Measurements from ENCODE around the gene OPCML.

The OPCML gene

DNA sequence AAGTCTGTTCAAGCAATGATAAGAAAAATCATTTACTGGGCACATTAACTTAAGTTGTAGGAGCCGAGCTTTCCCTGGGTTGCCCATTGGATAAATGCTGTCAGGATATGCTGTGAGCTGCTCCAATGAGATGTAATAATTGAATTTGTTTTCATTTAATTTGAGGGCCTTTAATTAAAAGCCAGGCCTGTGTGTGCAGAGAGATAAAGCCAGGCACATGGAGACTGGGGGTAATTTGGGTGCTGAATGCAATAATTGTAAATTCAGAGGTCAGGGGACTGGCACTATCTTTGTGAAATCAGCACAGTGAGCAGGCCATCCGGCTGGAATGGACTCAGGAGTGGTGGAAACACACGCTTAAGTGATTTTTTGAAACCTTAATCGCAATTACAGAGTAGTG lies 125.8 kb downstream of the OPCML start:
- DNase-seq = no peak

DNA sequence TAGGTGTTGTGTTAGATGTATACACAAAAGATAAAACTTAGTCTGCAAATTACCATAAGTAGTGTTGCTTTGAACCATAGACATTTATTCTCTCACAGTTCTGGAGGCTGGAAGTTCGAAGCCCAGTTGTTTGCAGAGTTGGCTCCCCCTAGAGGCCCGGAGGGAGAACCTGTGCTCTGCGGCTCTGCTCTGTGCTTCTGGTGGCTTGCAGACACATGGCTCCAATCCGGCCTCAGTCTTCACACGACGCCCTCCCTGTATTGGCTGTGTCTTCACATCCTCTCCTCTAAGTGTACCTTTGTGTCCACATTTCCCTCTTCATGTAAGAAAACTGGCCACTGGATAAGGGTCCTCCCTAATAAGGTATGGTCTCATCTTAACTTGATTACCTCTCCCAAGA lies 128.4 kb downstream of the OPCML start:
- DNase-seq = no peak

DNA sequence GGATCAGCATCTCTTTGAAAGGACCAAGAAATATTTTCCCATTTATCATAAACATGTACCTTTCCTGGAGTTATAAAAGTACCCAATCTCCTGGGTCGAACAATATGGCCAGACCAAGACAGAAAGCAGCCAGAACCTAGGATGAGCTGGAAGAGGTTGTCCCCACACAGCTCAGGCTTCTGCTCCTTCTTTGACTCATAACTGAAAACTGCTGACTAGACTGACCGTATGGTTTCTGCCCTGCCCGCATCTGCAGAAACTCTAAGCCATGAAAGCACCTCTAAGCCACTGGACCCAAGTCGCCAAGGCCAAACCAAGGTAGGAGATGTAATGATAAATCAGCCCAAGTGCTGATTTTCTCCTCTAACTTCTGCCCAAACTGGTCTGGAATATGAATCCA lies 129.8 kb downstream of the OPCML start:
- no peak for DNase-seq

GRCh38 chr11:133399855-133400625 lies 132.3 kb downstream of the OPCML start:
- DNase-seq = no peak

- DNase-seq = no peak
Measured at GRCh38 chr11:133399294-133399693, 133.0 kb downstream of the OPCML start.

DNA sequence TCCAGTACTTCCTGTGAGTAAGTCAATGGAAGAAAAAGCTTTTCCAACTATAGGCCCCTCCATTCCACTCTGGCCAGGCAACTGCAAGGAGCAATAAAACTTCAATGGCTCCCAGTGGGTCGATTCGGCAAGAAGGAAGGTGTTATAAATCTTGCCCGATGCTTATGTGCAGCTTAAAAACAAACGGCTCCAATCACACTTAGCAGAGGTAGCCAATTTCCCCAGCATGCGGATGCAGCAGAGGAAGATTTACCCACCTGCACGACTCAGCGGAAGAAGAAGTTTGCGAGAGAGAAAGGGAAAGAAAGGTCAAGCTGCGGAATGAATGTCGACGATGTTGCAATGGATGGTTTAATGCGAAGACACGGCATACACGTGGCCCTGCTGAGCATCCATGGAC lies 141.5 kb downstream of the OPCML start:
- no peak for DNase-seq

DNA sequence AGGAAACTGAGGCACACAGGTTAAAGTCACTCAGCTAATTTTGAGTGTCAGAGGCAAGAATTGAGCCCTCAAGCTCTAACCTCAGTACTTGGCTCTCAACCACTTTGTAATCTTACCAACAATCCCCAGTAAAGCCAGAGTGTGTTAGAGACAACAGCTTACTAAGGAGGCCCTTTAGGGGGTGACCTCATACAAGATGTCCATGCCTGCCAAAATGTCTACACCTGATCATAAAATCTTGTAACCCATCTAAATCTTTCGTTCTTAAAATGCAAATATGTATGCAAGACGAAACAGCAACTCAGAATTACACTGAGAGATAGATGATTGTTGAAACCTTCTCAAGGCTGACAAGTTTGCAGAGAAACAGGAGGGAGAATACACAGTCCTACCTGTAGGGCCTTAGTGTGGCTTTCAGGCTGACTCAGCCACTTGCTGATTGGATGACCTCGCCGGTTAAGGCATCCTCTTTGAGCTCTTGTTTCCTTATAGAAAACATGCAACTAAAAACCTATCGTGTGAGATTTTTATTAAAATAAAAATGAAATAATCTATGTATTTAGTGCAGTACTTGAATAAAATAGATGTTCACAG lies 143.2 kb downstream of the OPCML start:
- no peak for DNase-seq

- DNase-seq = no peak
Measured at GRCh38 chr11:133388260-133388659, 144.0 kb downstream of the OPCML start.

DNA sequence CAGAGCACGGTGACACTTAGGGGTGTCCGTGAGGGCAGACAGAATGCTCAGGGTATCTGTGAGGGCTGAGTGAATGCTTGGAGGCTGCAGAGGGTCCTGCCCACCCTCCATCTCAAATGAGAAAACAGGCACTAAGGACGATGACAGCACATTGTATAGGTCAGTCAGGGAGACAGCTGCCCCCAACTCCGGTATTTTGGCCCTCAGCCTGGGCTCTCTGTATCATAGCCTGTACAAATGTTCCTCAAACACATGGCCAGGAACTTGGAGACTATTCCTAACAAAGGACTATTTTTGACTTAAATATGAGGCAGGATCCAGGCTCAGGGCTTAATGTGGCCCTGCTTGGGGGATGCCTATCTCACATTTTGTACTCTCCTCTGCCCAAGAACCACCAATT lies 145.4 kb downstream of the OPCML start:
- DNase-seq = no peak

DNA sequence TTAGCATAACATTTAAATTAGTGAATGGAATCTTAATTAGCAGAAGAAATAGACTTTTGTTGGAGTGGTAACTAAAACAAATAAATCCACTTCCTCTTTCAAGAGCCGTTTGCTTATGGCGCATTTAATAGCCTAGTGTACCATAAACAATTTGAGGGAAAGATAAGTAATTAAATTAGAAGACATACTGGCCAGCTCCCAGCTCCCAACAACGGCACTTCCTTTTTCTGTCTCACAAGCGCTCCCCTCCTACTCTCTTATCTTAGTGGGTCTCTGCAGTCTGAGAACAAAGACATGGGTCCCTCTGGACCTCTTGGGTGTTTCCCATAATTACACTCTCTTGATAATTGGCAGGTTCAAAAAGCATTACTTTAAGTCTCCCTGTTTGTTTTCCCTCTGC lies 146.0 kb downstream of the OPCML start:
- DNase-seq = no peak

- no peak for DNase-seq
Measured at GRCh38 chr11:133385781-133386180, 146.5 kb downstream of the OPCML start.

DNA sequence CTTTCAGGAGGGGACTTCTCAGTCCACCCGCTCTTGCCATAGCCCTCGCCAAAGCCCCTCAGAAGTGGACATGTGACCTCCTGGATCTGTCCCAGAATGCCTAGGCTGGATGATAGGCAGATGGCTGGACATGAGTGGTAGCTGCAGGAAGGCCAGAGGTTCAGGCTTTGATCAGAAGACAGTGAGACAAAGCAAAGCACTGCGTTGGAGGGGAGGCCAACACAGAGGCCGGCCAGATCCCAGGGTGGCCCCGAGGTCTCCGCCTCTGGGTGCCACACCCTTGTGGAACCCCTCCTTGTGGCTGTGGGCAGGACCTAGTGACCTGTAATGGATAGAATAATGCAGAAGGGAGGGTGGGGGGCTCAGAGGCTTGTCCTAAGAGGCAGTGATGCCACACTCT lies 147.6 kb downstream of the OPCML start:
- no peak for DNase-seq

GRCh38 chr11:133383689-133384088 lies 148.6 kb downstream of the OPCML start:
- DNase-seq = no peak

DNA sequence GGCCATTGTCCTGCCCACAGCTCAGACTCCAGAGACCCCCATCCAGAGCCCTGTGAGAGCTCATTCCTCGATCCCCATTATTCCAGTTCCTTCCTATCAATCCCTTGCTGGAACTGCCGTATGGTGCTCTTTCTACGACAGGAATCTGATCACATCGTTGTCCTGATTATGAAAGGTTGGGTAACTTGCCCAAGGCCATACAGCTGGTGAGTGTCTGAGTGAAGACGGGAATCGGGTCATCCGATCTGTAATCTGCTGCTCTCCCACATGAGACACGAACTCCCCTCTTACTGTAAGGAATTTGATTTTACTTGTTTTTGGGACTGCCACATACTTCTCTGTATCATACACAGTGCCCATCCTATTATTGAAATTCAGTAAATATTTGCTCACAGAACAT lies 149.1 kb downstream of the OPCML start:
- DNase-seq = no peak

GRCh38 chr11:133382131-133382812 lies 150.0 kb downstream of the OPCML start:
- no peak for DNase-seq

DNA sequence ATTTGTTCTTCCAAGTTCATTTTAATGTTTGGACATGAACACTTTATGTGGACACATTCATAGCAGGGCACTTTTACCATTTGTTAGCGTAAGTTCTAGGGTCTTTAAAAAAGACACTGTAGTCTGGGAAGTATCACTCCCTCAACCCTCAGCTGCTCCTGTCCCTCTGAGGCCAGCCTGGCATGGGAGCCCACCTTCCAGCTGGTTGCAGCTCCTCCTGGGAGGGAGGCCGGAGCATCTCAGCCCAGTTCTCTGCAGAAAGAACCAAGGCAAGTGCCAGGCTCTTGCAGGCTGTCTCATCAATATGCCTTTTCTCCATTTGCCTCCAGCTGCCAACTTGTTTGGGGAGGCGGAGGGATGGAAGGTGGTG lies 150.6 kb downstream of the OPCML start:
- DNase-seq = no peak

DNA sequence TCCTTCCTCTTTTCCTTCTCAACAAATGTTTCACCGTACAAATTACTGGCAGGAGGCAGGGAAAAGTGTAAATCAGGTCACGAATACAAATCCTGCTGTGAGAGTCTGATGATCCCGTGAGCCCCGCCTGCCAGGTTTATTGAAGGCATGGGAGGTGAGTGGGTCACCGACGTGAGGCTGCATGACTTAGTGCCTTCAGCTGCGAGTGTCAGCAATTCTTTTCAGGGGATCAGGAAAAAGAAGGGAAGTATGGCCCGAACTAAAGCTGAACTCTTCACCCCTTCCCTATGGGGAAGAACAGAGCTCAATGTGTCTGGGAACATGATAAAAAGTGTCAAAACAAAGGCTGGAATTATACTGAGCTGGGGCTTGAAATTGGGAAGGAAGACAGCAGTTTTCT lies 166.2 kb downstream of the OPCML start:
- no peak for DNase-seq

DNA sequence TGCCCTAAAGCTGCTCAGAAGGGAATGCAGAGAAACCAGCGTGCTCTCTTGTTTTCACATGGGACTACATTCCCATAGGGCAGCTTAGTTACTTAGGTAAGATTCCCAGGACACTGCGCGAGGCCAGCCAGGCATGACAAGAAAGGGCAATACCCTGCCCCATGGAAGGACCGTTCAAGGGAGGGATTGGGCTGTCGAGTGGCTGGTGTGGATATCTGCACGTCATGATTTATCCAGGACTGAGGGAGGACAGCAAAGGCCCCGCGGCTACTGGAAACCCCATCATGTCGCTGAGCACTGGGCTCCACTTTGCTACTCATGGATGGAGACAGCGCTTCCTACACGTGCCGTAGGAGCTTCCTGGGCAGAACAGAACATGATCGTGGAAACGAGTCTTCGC lies 169.4 kb downstream of the OPCML start:
- DNase-seq = no peak

DNA sequence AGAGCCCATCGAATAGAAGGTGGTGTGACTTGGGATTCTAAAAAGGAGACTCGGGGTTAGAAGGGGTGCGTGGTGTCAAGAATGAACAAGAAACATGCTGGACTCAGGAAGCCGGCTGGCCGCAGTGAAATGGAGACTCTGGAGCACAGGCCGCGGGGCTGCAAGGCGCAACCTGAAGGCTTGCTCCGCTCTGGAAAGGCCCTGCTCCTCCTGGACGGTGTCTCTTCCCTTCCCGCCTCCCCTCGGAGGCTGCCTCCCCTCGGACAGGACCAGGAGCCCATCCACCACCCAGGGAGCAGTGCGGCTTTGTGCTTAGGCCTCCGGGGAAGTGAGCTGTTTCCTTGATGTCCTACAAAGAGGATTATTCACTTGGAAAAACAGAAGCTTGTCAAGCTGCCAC lies 170.1 kb downstream of the OPCML start:
- no peak for DNase-seq

- no peak for DNase-seq
Measured at GRCh38 chr11:133361689-133361994, 170.7 kb downstream of the OPCML start.

DNA sequence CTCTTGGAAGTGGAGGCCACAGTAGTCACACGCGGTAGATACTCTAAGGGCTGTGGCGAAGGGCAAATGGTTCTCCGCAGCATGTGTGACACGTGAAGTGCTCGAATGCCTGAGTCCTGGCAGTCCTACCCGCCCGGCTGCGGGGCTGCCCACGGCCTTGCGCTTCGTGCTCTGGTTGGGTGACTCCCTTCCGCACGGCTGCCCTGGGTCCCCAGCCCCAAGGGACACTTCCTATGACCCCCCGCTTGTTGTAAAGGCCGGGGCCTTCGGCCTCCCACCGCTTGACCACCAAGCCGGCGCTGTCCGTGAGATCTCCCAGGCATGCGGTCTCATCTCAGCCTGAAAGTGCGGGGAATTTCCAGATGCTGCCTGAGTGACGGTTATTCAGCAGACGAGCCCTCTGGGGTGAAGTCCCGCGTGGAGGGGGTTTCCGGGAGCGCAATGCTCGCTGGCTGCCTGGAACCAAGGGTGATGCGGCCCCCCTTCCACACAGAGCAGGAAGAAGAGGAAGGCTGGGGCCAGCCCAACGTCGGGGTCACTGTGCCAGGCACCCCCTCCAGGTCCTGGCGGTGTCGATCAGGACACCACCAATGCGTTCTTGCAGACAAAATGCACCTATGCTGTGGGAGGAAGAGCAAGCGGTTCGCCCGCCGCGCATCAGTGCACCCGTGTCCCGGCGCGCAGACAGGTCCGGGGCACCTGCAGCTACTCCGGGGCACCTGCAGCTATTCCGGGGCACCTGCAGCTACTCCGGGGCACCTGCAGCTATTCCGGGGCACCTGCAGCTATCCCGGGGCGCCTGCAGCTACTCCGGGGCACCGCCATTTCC lies 171.2 kb downstream of the OPCML start:
- no peak for DNase-seq

DNA sequence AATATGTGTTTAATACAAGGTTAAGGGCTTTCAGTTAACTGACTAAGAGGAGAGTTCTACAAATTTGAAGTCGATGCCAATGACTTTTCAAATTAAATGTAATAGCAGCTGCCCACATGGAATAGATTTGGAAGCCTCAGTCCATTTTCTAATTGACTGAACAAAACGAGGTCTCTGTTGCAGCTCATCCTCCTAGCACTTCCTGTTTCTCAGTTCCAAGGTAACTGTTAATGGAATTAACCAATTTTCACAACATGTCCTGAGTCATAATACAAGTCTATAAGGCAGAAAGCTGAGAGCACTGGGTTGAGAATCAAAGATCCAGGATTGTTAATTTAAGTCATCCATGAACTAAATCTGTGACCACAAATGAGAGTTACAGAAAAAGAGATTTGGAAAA lies 177.2 kb downstream of the OPCML start:
- no peak for DNase-seq

- no peak for DNase-seq
Measured at GRCh38 chr11:133354069-133354468, 178.2 kb downstream of the OPCML start.

GRCh38 chr11:133350045-133350444 lies 182.3 kb downstream of the OPCML start:
- DNase-seq = no peak
